ENCODE measurements around the gene RALGAPA1. TPM values are rescaled to one million over a fixed set of nuclear protein-coding genes. Genes with fewer than 3 reads are reported as not detected.

The RALGAPA1 gene
- total and polyA plus RNA-seq, 2 donors (not counting 1 experiment from before 2014, with no cell fraction given), result 7.2 to 34.5 TPM

GRCh38 chr14:35578135-35578534, 231.0 kb downstream of the RALGAPA1 start:
- Histone ChIP-seq H3K9me3 (ENCODE audit: control insufficient read depth, insufficient read depth, low read depth, low read length) (no peaks in the 10 kb centered on the region), H4K20me1 (ENCODE audit: control insufficient read depth, extremely low read depth, insufficient read depth, low read length) (no peaks in the 10 kb centered on the region), H3K4me2 (ENCODE audit: extremely low read depth, insufficient read depth, low read length) (no peak overlapping the region), H3K79me2 (ENCODE audit: control insufficient read depth, insufficient read depth, low read length) (no peaks in the 10 kb centered on the region), H3K27ac (ENCODE audit: insufficient read depth, low read length) (no peak overlapping the region), H2AFZ (ENCODE audit: low read length) (no peak overlapping the region), H3K4me3 (replicated peaks in 1 of 4; ENCODE audit: control extremely low read depth in 1 of 4, insufficient read depth in 1 of 4, low read depth in 3 of 4, low read length in 4 of 4) (no peak overlapping the region), H3K4me1 (ENCODE audit: control insufficient read depth, extremely low read depth, insufficient read depth, low read length) (no peaks in the 10 kb centered on the region), H3K27me3 (ENCODE audit: control insufficient read depth, insufficient read depth, low read length) (no peaks in the 10 kb centered on the region), H3K36me3 (ENCODE audit: control insufficient read depth, insufficient read depth, low read length) (no peaks in the 10 kb centered on the region), H3K9ac (ENCODE audit: insufficient read depth, low read length) (no peak overlapping the region)
- DNase-seq (ENCODE audit: low read depth in 2 of 2), result no peak
- TF ChIP-seq CTCF (conservative IDR thresholded peaks at IDR 0.05 in 1 of 2, IDR thresholded peaks at IDR 0.05 in 1 of 2; ENCODE audit: low read depth in 1 of 2, low read length in 2 of 2), result no peak
- no peak for TF ChIP-seq EZH2 (IDR thresholded peaks at IDR 0.05; ENCODE audit: low read length, missing control alignments)

- H3K4me2 ChIP-seq (ENCODE audit: extremely low read depth, insufficient read depth, low read length), result no peak overlapping the region
- no peak overlapping the region for H3K9ac ChIP-seq (ENCODE audit: insufficient read depth, low read length)
- no peak for DNase-seq (ENCODE audit: low read depth in 2 of 2)
- no peaks in the 10 kb centered on the region for H3K27me3 ChIP-seq (ENCODE audit: control insufficient read depth, insufficient read depth, low read length)
- H3K79me2 ChIP-seq (ENCODE audit: control insufficient read depth, insufficient read depth, low read length), result no peaks in the 10 kb centered on the region
- no peaks in the 10 kb centered on the region for H4K20me1 ChIP-seq (ENCODE audit: control insufficient read depth, extremely low read depth, insufficient read depth, low read length)
- no peak overlapping the region for H3K4me3 ChIP-seq (replicated peaks in 1 of 4; ENCODE audit: control extremely low read depth in 1 of 4, insufficient read depth in 1 of 4, low read depth in 3 of 4, low read length in 4 of 4)
- H2AFZ ChIP-seq (ENCODE audit: low read length), result no peak overlapping the region
- no peaks in the 10 kb centered on the region for H3K36me3 ChIP-seq (ENCODE audit: control insufficient read depth, insufficient read depth, low read length)
- TF ChIP-seq EZH2 (IDR thresholded peaks at IDR 0.05; ENCODE audit: low read length, missing control alignments) (no peak), CTCF (conservative IDR thresholded peaks at IDR 0.05 in 1 of 2, IDR thresholded peaks at IDR 0.05 in 1 of 2; ENCODE audit: low read depth in 1 of 2, low read length in 2 of 2) (no peak)
- no peak overlapping the region for H3K27ac ChIP-seq (ENCODE audit: insufficient read depth, low read length)
- no peaks in the 10 kb centered on the region for H3K9me3 ChIP-seq (ENCODE audit: control insufficient read depth, insufficient read depth, low read depth, low read length)
- no peaks in the 10 kb centered on the region for H3K4me1 ChIP-seq (ENCODE audit: control insufficient read depth, extremely low read depth, insufficient read depth, low read length)
Observed at GRCh38 chr14:35576856-35577255, 232.2 kb downstream of the RALGAPA1 start.

GRCh38 chr14:35576260-35576659, 232.8 kb downstream of the RALGAPA1 start:
- no peak overlapping the region for H3K27ac ChIP-seq (ENCODE audit: insufficient read depth, low read length)
- H3K27me3 ChIP-seq (ENCODE audit: control insufficient read depth, insufficient read depth, low read length), result no peaks in the 10 kb centered on the region
- H3K4me1 ChIP-seq (ENCODE audit: control insufficient read depth, extremely low read depth, insufficient read depth, low read length), result no peaks in the 10 kb centered on the region
- DNase-seq (ENCODE audit: low read depth in 2 of 2), result peak in 1 of 2 donors; percentile 14
- H3K4me2 ChIP-seq (ENCODE audit: extremely low read depth, insufficient read depth, low read length), result no peak overlapping the region
- no peaks in the 10 kb centered on the region for H4K20me1 ChIP-seq (ENCODE audit: control insufficient read depth, extremely low read depth, insufficient read depth, low read length)
- H3K79me2 ChIP-seq (ENCODE audit: control insufficient read depth, insufficient read depth, low read length), result no peaks in the 10 kb centered on the region
- no peak overlapping the region for H3K4me3 ChIP-seq (replicated peaks in 1 of 4; ENCODE audit: control extremely low read depth in 1 of 4, insufficient read depth in 1 of 4, low read depth in 3 of 4, low read length in 4 of 4)
- no peak overlapping the region for H2AFZ ChIP-seq (ENCODE audit: low read length)
- no peak overlapping the region for H3K9ac ChIP-seq (ENCODE audit: insufficient read depth, low read length)
- H3K9me3 ChIP-seq (ENCODE audit: control insufficient read depth, insufficient read depth, low read depth, low read length), result no peaks in the 10 kb centered on the region
- TF ChIP-seq CTCF (conservative IDR thresholded peaks at IDR 0.05 in 1 of 2, IDR thresholded peaks at IDR 0.05 in 1 of 2; ENCODE audit: low read depth in 1 of 2, low read length in 2 of 2) (no peak), EZH2 (IDR thresholded peaks at IDR 0.05; ENCODE audit: low read length, missing control alignments) (no peak)
- H3K36me3 ChIP-seq (ENCODE audit: control insufficient read depth, insufficient read depth, low read length), result no peaks in the 10 kb centered on the region

All from fibroblast of lung (primary cell).